Measurements from ENCODE around the gene IFI6. TPM values are rescaled to one million over a fixed set of nuclear protein-coding genes. Genes with fewer than 3 reads are reported as not detected.

IFI6 gene
- total RNA-seq, 1 experiment from 2014 or later: 14.8 TPM

- H3K4me3 ChIP-seq (replicated peaks in 1 of 2; ENCODE audit: low read depth in 1 of 2, low read length in 2 of 2): no peak overlapping the region
- H3K4me2 ChIP-seq (ENCODE audit: low read length): no peak overlapping the region
- H4K20me1 ChIP-seq (ENCODE audit: insufficient read depth): no peaks in the 10 kb centered on the region
- H3K79me2 ChIP-seq (ENCODE audit: insufficient read depth, low read length): no peaks in the 10 kb centered on the region
- H3K4me1 ChIP-seq (ENCODE audit: control insufficient read depth in 1 of 2, insufficient read depth in 2 of 2, low read length in 2 of 2): peaks cover 0 to 8% of the 10 kb centered on the region in 2 experiments; a peak in 2 of 4 replicates
- POLR2A ChIA-PET: interaction anchor here (1.6 kb wide), 1 partner anchor 45 kb away, joined by 4 read pairs; no protein-coding TSS in a partner anchor
- no peak for DNase-seq (ENCODE audit: low read depth, low spot score)
- H3K9me3 ChIP-seq (ENCODE audit: control insufficient read depth in 1 of 2, insufficient read depth in 1 of 2, low read depth in 1 of 2, low read length in 2 of 2): no peaks in the 10 kb centered on the region
- H3K27ac ChIP-seq (ENCODE audit: low read depth, low read length): no peak overlapping the region
- no TSS peak for BruUV-seq (replicated peaks)
- no peak overlapping the region for H2AFZ ChIP-seq (ENCODE audit: low read depth, low read length, poor library complexity, severe bottlenecking)
- H3K9me2 ChIP-seq (ENCODE audit: insufficient read depth): no peaks in the 10 kb centered on the region
- CTCF ChIA-PET: interaction anchor here (1.4 to 1.9 kb wide), 2 partner anchors 44 to 45 kb away, joined by 9 to 11 read pairs; no protein-coding TSS in a partner anchor
- no peak for TF ChIP-seq CEBPB (IDR thresholded peaks at IDR 0.05; ENCODE audit: low read depth)
- TF ChIP-seq MAX (IDR thresholded peaks at IDR 0.05): no peak
- no peak for TF ChIP-seq CTCF (IDR thresholded peaks at IDR 0.05 in 2 of 3, conservative IDR thresholded peaks at IDR 0.05 in 1 of 3; ENCODE audit: borderline replicate concordance in 1 of 3, insufficient read depth in 1 of 3, low read depth in 2 of 3, low read length in 2 of 3)
- TF ChIP-seq TCF7L2 (IDR thresholded peaks at IDR 0.05; ENCODE audit: borderline replicate concordance, extremely low read depth, insufficient read depth, insufficient read length): no peak
- no peak for TF ChIP-seq ZBTB33 (IDR thresholded peaks at IDR 0.05; ENCODE audit: extremely low read depth, insufficient replicate concordance, low read length)
- intact Hi-C loops (cut with micrococcal nuclease): no loop called here
- RAD21 ChIA-PET (ENCODE audit: low non-redundant PET in 1 of 2, low total read pairs in 2 of 2, uncharacterized antibody in 2 of 2, unreplicated experiment in 2 of 2): no interaction called here
- ATAC-seq: no peak
- no peak overlapping the region for H3K9ac ChIP-seq (ENCODE audit: low read length)
- H3K27me3 ChIP-seq (ENCODE audit: insufficient read depth, low read length): no peaks in the 10 kb centered on the region
- no peaks in the 10 kb centered on the region for H3K36me3 ChIP-seq (ENCODE audit: control insufficient read depth in 1 of 2, insufficient read depth in 2 of 2, low read length in 2 of 2)
These were observed 54.6 kb downstream of the IFI6 start for GRCh38 chr1:27617420-27617819.

All from HCT116 (cell line).